Measurements from ENCODE around the gene DCLK1.

GRCh38 chr13:36074659-36075058, 56.5 kb downstream of the DCLK1 start:
- no peak for TF ChIP-seq POLR2A (IDR thresholded peaks at IDR 0.05)
- no peak for TF ChIP-seq CTCF (IDR thresholded peaks at IDR 0.05)
